GM18907 (cell line): ENCODE results near the gene KRR1.
A peak's percentile ranks its signal among the peaks of the same experiment; 100 is the strongest.

Experiments
- ATAC-seq: cut with Tn5 transposase; IDR thresholded peaks from one replicate; pipeline ENCODE4 v1.9.1; 2021; ENCODE audit warnings: mild to moderate bottlenecking, moderate library complexity; ENCODE audit not compliant: unreplicated experiment

The KRR1 gene

DNA sequence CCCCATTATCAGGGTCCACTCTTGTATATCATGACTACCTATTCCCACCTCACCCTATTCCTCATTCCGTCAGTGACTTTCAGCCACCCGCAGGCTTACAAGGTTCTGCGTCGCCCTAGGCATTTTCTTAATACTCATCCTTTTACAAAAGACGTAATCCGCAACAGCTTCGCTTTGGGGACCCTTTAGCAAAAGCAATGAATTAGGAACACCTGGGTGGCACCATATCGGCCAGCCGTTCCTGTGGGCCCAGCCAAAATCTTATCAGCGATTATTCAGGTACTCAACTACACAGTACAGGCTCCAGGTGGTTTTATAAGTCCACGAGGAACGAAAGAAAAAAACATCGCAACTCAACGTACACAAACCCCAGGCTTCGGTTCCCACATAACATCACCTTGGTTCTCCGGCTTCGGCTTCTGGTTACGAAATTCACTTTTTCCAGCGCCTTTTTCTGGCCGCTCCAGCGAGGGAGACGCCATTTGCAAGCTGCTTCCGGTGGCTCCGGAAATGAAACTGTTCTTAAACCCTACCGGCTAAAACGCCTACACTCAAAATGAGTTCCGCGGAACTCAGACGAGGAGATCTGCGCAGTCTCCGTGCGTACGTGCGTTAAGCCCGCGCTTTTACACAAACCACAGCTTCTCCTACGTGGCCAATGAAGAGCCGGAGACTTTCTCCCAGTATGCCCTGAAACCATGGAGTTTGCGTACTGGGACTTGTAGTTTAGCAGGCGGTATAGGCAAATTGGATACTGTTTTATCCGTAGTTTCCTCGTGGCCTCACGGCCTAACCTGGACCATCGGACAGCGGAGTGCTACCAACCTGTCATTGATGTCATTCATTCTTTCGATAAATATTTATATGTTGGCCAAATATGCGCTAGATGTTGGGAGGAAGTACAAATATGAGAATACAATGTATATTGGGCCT is at the start of gene KRR1:
Gene KRR1 (minus strand): TSS at position 494 of the 933 bp plus-strand sequence. CDS start 12 bp downstream, at position 482.
- ATAC-seq = peak; percentile 98

DNA sequence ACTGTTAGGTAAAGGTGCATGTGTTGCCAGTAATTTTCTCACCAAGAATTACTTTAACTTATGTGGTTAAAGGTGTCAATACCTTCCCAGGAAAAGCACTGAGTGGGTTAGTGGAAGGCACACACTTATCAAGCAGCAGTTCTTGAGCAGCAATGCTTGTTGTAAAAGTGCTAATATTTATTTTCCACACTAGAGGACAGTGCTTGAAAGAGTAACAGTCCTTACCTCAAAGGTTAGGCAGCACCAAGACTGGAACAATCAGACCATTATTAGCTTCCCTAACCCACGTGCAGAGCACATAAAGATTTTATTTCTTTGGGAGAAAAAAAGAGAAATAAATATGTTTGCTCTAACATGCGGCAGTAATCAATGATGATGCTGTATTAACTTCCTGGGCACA is 48.8 kb upstream of the KRR1 start:
- no peak for ATAC-seq

DNA sequence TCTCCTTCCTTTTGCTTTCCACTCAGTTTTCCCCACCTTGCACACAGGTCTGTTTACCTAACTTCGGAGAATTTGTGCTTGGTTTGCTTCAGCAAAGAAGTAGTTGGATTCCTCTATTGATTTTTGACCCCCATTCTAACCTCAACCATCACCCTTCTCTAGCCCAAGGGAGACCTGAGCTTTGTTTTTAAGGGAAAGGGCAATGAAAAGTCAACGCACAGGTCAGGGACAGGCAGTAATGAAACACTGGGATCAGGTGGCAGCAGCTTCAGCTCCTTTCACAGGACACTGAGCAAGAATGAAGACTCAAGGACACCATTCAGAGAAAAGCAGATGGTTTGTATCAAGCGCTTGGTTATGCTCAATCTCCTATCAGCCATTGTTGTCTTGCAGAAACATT is 46.9 kb upstream of the KRR1 start:
- no peak for ATAC-seq

DNA sequence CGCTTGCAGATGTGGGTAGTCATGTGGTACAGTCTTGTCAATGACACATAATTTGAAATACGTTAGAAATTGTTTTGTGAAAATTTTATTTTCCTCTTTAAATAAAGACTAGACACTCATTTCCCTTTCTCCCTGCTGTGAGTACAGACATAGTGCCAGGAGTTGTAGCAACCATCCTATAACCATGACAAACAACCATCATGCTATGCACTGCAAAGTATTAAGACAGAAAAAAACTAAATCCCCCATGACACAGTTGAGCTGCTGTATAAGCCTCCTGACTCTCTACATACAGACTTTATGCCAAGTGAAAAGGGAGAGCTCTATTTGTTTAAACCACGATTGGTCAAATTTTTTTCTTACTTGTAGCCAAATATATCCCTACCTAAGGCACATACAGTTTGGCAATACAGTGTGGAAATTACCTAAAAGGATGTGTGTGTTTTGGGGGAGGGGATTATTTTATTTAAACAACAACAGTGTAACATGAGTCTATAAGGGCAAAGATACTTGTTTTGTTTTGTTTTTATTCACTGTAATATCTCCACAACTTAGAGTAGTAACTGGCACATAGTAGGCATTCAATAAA is 45.0 kb upstream of the KRR1 start:
- no peak for ATAC-seq

DNA sequence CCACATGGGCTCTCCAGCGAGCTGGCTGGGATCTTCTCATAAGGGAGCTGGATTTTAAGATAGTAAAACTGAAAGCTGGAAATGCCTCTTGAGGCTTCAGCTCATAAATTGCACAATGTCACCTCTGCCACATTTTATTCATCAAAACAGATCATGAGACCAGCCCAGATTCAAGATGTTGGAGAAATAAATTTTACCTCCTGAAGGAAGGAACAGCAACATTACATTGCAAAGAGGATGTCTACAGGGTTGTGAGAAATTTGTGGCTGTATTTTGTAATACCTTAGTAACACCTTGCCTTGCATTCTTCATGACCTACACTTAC is 43.1 kb upstream of the KRR1 start:
- no peak for ATAC-seq

DNA sequence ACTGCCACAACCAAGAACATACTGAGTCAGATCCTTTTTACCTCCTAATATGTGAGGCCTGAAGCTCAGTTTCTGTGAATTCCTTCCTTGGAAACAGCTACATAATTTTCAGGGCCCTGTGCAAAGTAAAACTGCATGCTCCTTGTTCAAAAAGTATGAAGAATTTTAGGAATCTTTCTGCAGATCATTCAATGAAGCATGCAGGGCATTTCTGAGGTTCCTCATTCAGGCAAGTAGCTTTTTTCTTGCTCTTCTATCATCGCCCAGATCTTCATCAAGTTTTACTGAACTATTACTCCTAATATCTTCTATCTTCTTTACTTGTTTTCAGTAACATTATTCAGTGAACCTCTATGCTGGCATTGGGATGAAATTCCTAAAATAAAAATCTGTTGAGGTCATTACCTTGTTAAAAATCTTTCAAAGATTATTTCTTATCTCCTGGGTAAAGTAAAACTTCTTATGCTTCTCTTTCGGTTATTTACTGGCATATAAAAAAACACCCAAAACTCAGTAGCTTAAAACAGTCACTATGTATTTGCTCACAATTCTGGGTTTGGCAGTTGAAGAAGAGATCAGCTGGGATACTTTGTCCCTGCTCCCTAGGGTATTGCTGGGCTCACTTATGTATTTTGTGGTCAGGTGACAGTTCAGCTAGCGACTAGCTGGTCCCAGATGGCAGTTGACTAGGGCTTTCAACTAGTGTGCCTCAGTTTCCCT is 42.6 kb upstream of the KRR1 start:
- ATAC-seq = no peak

DNA sequence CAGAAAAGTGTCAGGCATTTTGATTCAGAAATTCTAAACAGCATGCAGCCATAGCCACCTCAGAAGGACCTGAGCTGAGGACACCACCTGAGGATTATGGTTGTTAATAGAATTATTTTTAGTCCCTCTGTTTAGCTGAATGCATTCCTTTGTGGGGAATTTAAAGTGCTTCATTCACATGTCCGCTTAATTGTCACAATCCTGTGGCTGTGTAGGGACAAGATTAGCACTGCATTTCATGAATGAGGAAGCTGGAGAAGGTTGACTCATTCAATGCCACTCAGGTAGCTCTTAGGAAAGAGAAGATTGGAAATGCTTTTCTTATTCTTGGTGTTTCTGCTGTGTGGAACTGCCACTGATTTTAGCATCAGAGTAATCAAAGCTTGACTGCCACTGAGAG is 42.0 kb upstream of the KRR1 start:
- ATAC-seq = no peak

DNA sequence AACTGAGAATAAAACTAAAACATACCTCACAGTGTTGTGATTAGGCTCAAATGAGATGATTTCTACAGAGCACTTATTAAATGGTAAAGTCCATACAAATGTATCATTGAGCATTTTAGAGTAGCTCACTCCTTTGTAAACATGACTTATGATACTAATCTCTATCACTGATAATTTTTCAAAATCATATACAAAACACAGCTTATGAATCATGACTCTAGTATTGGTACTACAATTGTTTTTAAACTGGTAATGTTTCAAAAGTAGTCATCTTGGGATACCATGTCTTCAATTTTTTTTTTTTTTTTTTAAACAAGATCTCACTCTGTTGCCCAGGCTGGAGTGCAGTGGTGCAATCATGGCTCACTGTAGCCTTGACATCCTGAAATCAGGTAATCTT is 40.1 kb upstream of the KRR1 start:
- ATAC-seq = no peak

DNA sequence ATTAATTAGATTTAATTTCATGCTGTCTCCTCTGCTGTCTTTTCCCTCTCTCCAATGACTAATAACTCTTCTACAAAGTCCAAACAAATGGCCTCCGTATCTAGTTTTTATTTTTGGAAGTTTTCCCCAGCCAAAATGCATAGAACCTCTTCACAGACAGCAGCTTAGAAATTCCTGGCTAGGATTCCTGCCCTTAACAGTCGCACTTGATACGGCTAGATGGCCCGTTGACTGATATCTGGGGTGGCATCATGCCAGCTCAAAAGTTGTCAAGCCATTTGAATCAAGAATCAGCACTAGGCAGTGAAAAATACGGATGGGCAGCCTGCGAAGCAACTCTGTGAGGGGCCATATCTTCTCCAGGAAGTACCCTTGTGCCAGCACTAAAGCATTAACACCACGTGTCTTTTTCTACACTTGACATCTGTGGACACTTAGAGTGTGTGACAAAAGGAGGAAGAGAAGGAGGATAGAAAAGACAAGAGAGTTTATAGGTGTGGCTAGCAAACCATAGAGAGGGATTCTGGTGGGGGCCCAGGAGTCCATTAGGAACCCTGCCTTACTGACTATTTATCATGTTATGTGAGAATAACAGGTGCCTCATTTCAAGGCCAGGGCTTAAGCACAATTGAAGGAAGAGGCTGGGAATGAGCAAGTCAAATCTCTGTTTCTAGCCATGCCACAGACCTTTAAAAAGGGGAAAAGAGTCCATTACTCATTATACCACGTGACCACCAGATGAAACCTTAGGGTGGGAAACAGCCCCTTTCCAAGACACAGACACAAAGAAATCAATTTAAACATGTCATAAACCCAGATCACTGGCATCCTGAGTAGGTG is 39.2 kb upstream of the KRR1 start:
- no peak for ATAC-seq

DNA sequence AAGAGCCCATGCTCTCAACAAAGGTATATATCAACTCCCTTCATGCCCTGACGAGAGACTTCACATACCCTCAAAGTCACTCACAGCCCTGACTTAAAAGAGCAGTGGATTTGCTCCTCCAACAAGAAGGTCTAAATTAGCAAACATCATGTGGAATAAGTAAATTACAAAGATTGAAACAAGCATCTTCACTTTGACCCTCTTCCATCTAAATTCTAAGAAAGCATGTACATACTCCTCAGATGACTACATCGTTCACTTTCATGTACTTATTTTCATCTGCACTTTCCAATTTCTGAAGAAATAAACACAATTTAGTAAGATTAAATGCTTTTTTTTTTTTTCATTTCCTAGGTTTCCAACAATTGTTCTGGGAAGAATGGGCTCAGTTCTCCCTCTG is 38.6 kb upstream of the KRR1 start:
- ATAC-seq = no peak

DNA sequence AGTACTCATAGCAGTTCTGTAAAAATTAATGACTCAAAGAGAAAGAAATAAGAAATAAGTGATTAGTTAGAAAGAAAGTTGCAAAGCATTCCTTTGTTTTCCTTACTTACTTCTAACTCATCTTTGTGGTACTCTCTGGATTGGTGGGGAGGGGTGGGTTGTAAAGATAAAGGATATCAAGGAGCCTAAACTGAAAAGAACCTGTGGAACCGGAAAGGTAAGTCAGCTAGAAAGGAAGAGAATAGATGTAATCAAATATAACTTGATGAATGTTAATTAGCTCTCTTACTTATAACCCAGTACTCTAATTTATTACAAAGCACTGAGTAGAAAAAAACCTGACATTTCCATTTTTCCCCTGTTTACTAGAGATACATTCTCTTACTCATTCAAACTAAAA is 37.5 kb upstream of the KRR1 start:
- ATAC-seq = no peak

DNA sequence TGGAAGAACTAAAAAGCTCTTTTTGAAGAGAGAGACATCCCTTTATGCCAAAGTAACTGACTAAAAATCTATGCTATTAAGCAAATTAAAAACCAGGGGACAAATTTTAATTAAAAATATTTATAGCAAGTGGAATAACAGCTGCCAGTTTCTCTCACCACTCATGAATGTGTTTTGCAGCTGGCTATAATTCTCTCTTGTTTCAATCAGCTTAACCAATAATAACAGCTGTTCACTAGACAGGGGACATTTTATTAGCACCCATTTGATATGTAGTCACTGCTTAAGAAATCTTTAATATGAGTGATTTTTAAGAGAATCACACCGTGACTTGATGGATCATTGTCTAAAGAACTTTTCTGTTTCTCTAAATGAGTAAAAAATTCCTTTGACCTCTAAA is 34.2 kb upstream of the KRR1 start:
- no peak for ATAC-seq

DNA sequence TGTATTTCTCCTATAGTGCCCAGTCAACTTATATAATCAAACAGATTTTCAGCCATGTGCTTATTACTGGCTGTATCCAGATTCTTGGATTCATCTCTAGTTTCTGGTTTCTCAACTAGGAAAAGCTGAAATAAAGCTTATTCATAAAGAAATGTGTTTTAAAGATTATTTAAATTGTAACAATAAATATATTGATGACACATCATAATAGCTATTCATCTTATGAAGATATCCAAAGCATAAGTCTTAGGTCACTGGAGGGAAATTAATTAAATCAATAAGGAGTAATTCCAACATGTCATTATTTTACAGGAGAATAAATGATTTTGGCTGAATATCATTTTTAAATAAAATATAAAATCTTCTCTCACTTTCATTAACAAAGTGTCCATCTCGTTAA is 32.1 kb upstream of the KRR1 start:
- ATAC-seq = no peak

DNA sequence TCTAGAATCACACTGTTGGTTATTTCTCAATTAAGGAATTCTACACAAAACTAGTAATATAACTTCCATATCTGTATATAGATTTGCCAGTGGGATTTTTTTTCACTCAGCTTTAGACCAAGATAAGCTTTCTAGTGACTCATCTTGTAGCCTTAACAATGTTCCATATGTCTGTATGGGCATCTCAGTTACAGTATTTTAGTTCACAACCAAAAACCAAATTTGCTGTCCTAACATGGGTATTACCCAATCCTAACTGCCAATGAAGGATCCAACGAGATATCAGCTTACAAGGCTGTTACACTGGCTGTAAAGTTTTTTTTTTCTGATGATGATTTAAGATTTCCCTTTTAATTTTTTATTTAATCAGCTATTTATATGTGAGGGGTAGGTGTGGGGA is 31.5 kb upstream of the KRR1 start:
- no peak for ATAC-seq

DNA sequence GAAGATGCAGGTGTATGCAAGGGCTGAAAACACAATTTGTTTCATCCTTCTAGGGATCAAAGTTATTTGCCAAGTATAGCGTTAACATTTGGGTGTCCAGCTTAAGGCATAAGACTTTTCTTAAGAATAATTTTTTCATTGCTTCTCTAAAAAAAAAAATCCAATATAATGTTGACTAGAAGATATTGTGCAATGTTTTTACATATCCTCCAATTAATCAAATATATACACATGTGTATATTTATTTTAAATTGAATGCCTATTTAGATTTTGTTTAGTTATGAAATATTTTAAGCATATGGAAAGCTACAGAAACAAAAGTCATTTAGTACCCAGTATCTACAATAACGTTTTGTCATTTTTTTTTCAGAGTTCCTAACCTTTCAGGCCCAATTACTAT is 28.5 kb upstream of the KRR1 start:
- ATAC-seq = no peak

DNA sequence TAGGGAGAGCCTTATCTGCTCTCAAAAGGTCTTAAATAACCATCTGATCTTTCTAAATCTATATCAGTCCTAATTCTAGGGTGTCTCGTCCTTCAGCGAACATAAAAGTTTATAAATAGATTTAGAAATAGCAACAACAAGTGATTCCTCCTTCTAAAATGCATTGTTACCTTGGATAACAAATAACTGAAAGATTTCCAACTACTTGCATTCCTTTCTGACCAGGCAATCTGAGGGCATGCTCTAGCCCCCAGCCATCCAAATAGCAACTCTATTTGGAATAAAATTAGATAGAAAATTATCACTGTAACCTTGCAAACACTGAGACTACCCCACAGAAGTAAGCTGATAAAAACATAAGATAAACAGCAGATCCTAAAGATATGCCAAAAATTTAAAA is 21.8 kb upstream of the KRR1 start:
- no peak for ATAC-seq

DNA sequence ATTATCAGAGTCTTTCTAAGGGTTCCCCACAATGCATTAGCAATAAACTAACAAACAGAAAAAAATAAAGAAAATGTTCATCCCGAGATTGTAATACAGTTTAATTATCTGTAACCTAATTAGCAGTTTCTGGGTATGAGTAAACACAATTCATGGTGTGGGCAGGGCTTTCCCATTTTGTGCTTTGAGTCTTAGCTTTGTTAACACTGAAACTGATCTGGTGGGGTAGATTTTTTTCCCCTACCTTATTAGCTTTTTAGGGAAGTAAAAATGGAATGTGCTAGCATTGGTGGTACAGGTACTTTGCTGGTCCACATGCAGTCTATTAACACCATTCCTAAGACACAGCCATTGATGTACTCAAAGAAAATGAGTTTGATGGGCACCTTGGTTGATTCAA is 18.4 kb upstream of the KRR1 start:
- ATAC-seq = no peak

DNA sequence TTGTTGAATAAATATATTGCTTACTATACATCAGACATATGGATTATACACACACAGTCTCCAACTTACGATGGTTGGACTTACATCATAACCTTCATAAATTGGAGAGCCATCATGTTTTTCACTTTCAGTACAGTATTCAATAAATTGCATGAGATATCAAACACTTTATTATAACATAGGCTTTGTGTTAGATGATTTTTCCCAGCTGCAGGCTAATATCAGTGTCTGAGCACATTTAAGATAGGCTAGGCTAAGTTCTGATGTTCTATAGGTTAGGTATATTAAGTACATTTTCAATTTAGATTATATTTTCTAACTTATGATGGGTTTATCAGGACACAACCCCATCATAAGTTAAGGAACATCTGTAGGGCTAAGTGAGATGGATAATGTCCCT is 17.9 kb upstream of the KRR1 start:
- ATAC-seq = no peak

DNA sequence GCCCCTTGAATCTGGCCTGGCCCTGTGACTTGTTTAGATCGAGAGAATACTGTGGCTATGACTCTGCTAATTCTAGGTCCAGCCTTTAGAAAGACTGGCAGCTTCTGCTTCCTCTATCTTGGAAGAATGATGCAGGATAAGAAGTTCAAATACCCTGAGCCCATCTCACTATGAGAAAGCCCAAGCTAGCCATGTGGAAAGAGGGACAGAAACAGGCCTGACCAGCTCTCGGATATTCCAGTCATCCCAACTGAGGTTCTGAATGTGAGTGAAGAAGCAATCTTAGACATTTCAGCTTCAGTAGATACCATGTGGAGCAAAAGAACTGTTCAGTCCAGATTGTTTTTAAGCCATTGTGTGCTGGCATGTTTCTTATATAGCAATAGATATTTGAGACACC is 17.3 kb upstream of the KRR1 start:
- ATAC-seq = no peak

DNA sequence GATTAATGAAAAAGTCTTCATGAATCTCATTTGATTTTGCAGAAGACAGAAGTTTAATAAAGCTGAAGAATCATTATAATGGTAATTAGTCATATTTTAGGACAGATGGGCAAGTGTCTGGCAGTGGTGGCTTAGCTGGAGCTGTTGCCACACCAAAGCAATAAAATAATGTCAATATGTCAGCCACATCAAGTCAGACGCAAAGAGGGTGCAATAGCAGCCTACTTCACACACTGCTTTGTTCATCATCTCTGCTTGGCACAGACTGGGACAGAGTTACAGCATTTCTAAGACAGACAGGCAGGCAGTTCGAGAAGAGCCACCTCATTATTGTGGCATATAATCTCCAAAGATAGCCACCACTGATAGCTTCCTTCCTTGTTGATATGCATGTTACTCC is 16.9 kb upstream of the KRR1 start:
- no peak for ATAC-seq
